ENCODE measurements around the gene CLCN3.
"Not testable (repeated sequence)": the region's sequence is repeated elsewhere in the genome, so short reads cannot be mapped to it uniquely, and the experiment has no call there.

CLCN3 gene

GRCh38 chr4:169675825-169676224, 55.4 kb downstream of the CLCN3 start:
- H3K9me3 ChIP-seq (ENCODE audit: control insufficient read depth in 1 of 2, low read length in 2 of 2) = no peaks in the 10 kb centered on the region
- H3K4me3 ChIP-seq (ENCODE audit: low read depth in 1 of 2, low read length in 2 of 2) = no peak overlapping the region
- no peaks in the 10 kb centered on the region for H3K27me3 ChIP-seq (ENCODE audit: low read depth, low read length)
- H3K27ac ChIP-seq (ENCODE audit: low read length) = no peak overlapping the region
- no peaks in the 10 kb centered on the region for H3K4me1 ChIP-seq (ENCODE audit: control insufficient read depth in 1 of 2, insufficient read depth in 2 of 2, low read length in 2 of 2)
- no peaks in the 10 kb centered on the region for H3K36me3 ChIP-seq (ENCODE audit: control insufficient read depth in 1 of 2, insufficient read depth in 2 of 2, low read length in 2 of 2)

- H3K36me3 ChIP-seq (ENCODE audit: control insufficient read depth in 1 of 2, insufficient read depth in 2 of 2, low read length in 2 of 2) = no peaks in the 10 kb centered on the region
- H3K27me3 ChIP-seq (ENCODE audit: low read depth, low read length) = no peaks in the 10 kb centered on the region
- no peak overlapping the region for H3K4me3 ChIP-seq (ENCODE audit: low read depth in 1 of 2, low read length in 2 of 2)
- no peaks in the 10 kb centered on the region for H3K9me3 ChIP-seq (ENCODE audit: control insufficient read depth in 1 of 2, low read length in 2 of 2)
- H3K4me1 ChIP-seq (ENCODE audit: control insufficient read depth in 1 of 2, insufficient read depth in 2 of 2, low read length in 2 of 2) = no peaks in the 10 kb centered on the region
- H3K27ac ChIP-seq (ENCODE audit: low read length) = no peak overlapping the region
Measured at GRCh38 chr4:169677150-169677748, 56.9 kb downstream of the CLCN3 start.

- H3K36me3 ChIP-seq (ENCODE audit: control insufficient read depth in 1 of 2, insufficient read depth in 2 of 2, low read length in 2 of 2); H3K9me3 ChIP-seq (ENCODE audit: control insufficient read depth in 1 of 2, low read length in 2 of 2); H3K4me3 ChIP-seq (ENCODE audit: low read depth in 1 of 2, low read length in 2 of 2); H3K27me3 ChIP-seq (ENCODE audit: low read depth, low read length); H3K27ac ChIP-seq (ENCODE audit: low read length); H3K4me1 ChIP-seq (ENCODE audit: control insufficient read depth in 1 of 2, insufficient read depth in 2 of 2, low read length in 2 of 2): not testable (repeated sequence)
Measured at GRCh38 chr4:169678486-169678885, 58.1 kb downstream of the CLCN3 start.

- H3K4me3 ChIP-seq (ENCODE audit: low read depth in 1 of 2, low read length in 2 of 2); H3K27me3 ChIP-seq (ENCODE audit: low read depth, low read length); H3K36me3 ChIP-seq (ENCODE audit: control insufficient read depth in 1 of 2, insufficient read depth in 2 of 2, low read length in 2 of 2); H3K9me3 ChIP-seq (ENCODE audit: control insufficient read depth in 1 of 2, low read length in 2 of 2); H3K27ac ChIP-seq (ENCODE audit: low read length); H3K4me1 ChIP-seq (ENCODE audit: control insufficient read depth in 1 of 2, insufficient read depth in 2 of 2, low read length in 2 of 2): not testable (repeated sequence)
Measured at GRCh38 chr4:169678951-169679591, 58.7 kb downstream of the CLCN3 start.

GRCh38 chr4:169682372-169683047, 62.1 kb downstream of the CLCN3 start:
- Histone ChIP-seq H3K27me3 (ENCODE audit: low read depth, low read length) (no peaks in the 10 kb centered on the region), H3K36me3 (ENCODE audit: control insufficient read depth in 1 of 2, insufficient read depth in 2 of 2, low read length in 2 of 2) (peaks cover 3 to 5% of the 10 kb centered on the region in 2 donors), H3K4me3 (ENCODE audit: low read depth in 1 of 2, low read length in 2 of 2) (no peak overlapping the region), H3K27ac (ENCODE audit: low read length) (no peak overlapping the region), H3K9me3 (ENCODE audit: control insufficient read depth in 1 of 2, low read length in 2 of 2) (no peaks in the 10 kb centered on the region), H3K4me1 (ENCODE audit: control insufficient read depth in 1 of 2, insufficient read depth in 2 of 2, low read length in 2 of 2) (no peaks in the 10 kb centered on the region)

GRCh38 chr4:169689681-169690080, 69.3 kb downstream of the CLCN3 start:
- Histone ChIP-seq H3K9me3 (ENCODE audit: control insufficient read depth in 1 of 2, low read length in 2 of 2) (no peaks in the 10 kb centered on the region), H3K27ac (ENCODE audit: low read length) (no peak overlapping the region), H3K4me3 (ENCODE audit: low read depth in 1 of 2, low read length in 2 of 2) (no peak overlapping the region), H3K27me3 (ENCODE audit: low read depth, low read length) (no peaks in the 10 kb centered on the region), H3K4me1 (ENCODE audit: control insufficient read depth in 1 of 2, insufficient read depth in 2 of 2, low read length in 2 of 2) (no peaks in the 10 kb centered on the region), H3K36me3 (ENCODE audit: control insufficient read depth in 1 of 2, insufficient read depth in 2 of 2, low read length in 2 of 2) (peaks cover 9 to 20% of the 10 kb centered on the region in 2 donors)

- Histone ChIP-seq H3K27me3 (ENCODE audit: low read depth, low read length) (no peaks in the 10 kb centered on the region), H3K9me3 (ENCODE audit: control insufficient read depth in 1 of 2, low read length in 2 of 2) (no peaks in the 10 kb centered on the region), H3K4me1 (ENCODE audit: control insufficient read depth in 1 of 2, insufficient read depth in 2 of 2, low read length in 2 of 2) (no peaks in the 10 kb centered on the region), H3K36me3 (ENCODE audit: control insufficient read depth in 1 of 2, insufficient read depth in 2 of 2, low read length in 2 of 2) (peaks cover 8 to 20% of the 10 kb centered on the region in 2 donors), H3K27ac (ENCODE audit: low read length) (no peak overlapping the region), H3K4me3 (ENCODE audit: low read depth in 1 of 2, low read length in 2 of 2) (no peak overlapping the region)
Measured at GRCh38 chr4:169690787-169691186, 70.4 kb downstream of the CLCN3 start.

- Histone ChIP-seq H3K4me1 (ENCODE audit: control insufficient read depth in 1 of 2, insufficient read depth in 2 of 2, low read length in 2 of 2) (no peaks in the 10 kb centered on the region), H3K27me3 (ENCODE audit: low read depth, low read length) (no peaks in the 10 kb centered on the region), H3K4me3 (ENCODE audit: low read depth in 1 of 2, low read length in 2 of 2) (no peak overlapping the region), H3K36me3 (ENCODE audit: control insufficient read depth in 1 of 2, insufficient read depth in 2 of 2, low read length in 2 of 2) (peaks cover 10 to 25% of the 10 kb centered on the region in 2 donors), H3K9me3 (ENCODE audit: control insufficient read depth in 1 of 2, low read length in 2 of 2) (no peaks in the 10 kb centered on the region), H3K27ac (ENCODE audit: low read length) (no peak overlapping the region)
Measured at GRCh38 chr4:169698331-169698730, 78.0 kb downstream of the CLCN3 start.

GRCh38 chr4:169707958-169708643, 87.7 kb downstream of the CLCN3 start:
- Histone ChIP-seq H3K4me3 (ENCODE audit: low read depth in 1 of 2, low read length in 2 of 2) (no peak overlapping the region), H3K4me1 (ENCODE audit: control insufficient read depth in 1 of 2, insufficient read depth in 2 of 2, low read length in 2 of 2) (no peaks in the 10 kb centered on the region), H3K27me3 (ENCODE audit: low read depth, low read length) (no peaks in the 10 kb centered on the region), H3K9me3 (ENCODE audit: control insufficient read depth in 1 of 2, low read length in 2 of 2) (no peaks in the 10 kb centered on the region), H3K27ac (ENCODE audit: low read length) (peak overlapping the region; percentile 52), H3K36me3 (ENCODE audit: control insufficient read depth in 1 of 2, insufficient read depth in 2 of 2, low read length in 2 of 2) (peaks cover 8 to 11% of the 10 kb centered on the region in 2 donors)

GRCh38 chr4:169715826-169716225, 95.4 kb downstream of the CLCN3 start:
- Histone ChIP-seq H3K4me1 (ENCODE audit: control insufficient read depth in 1 of 2, insufficient read depth in 2 of 2, low read length in 2 of 2) (no peaks in the 10 kb centered on the region), H3K9me3 (ENCODE audit: control insufficient read depth in 1 of 2, low read length in 2 of 2) (no peaks in the 10 kb centered on the region), H3K27me3 (ENCODE audit: low read depth, low read length) (no peaks in the 10 kb centered on the region), H3K4me3 (ENCODE audit: low read depth in 1 of 2, low read length in 2 of 2) (no peak overlapping the region), H3K36me3 (ENCODE audit: control insufficient read depth in 1 of 2, insufficient read depth in 2 of 2, low read length in 2 of 2) (peaks cover 16 to 23% of the 10 kb centered on the region in 2 donors), H3K27ac (ENCODE audit: low read length) (no peak overlapping the region)

GRCh38 chr4:169716677-169717076, 96.3 kb downstream of the CLCN3 start:
- peaks cover 16 to 23% of the 10 kb centered on the region in 2 donors for H3K36me3 ChIP-seq (ENCODE audit: control insufficient read depth in 1 of 2, insufficient read depth in 2 of 2, low read length in 2 of 2)
- no peaks in the 10 kb centered on the region for H3K4me1 ChIP-seq (ENCODE audit: control insufficient read depth in 1 of 2, insufficient read depth in 2 of 2, low read length in 2 of 2)
- no peaks in the 10 kb centered on the region for H3K27me3 ChIP-seq (ENCODE audit: low read depth, low read length)
- no peak overlapping the region for H3K27ac ChIP-seq (ENCODE audit: low read length)
- no peaks in the 10 kb centered on the region for H3K9me3 ChIP-seq (ENCODE audit: control insufficient read depth in 1 of 2, low read length in 2 of 2)
- no peak overlapping the region for H3K4me3 ChIP-seq (ENCODE audit: low read depth in 1 of 2, low read length in 2 of 2)
